Neuronal stem cell (in vitro differentiated cells): Measurements from ENCODE around the gene TFAP2D.

Source experiments
- DNase-seq: peaks from one replicate; pipeline ENCODE4 v3.0.0-alpha.2; 2013; ENCODE audit warnings: low spot score
- H2AFZ ChIP-seq: one replicate; pipeline ENCODE4 v1.6.1; 2013; ENCODE audit warnings: mild to moderate bottlenecking, low read length, inconsistent platforms
- H2AK5ac ChIP-seq: 2 replicates; pipeline ENCODE4 v1.6.1; 2013; ENCODE audit warnings: low read depth, mild to moderate bottlenecking, inconsistent platforms, low read length, moderate library complexity, mixed read lengths
- H2BK120ac ChIP-seq: 2 replicates; pipeline ENCODE4 v1.6.1; 2013; ENCODE audit warnings: low read depth, mild to moderate bottlenecking, inconsistent platforms, low read length, moderate library complexity, mixed read lengths
- H2BK12ac ChIP-seq: one replicate; pipeline ENCODE4 v1.6.1; 2013; ENCODE audit warnings: low read length, inconsistent platforms
- H2BK15ac ChIP-seq: 2 replicates; pipeline ENCODE4 v1.6.1; 2013; ENCODE audit warnings: mild to moderate bottlenecking, low read length, inconsistent platforms, mixed read lengths
- H2BK5ac ChIP-seq: one replicate; pipeline ENCODE4 v1.6.1; 2013; ENCODE audit warnings: inconsistent platforms, mild to moderate bottlenecking, low read length, moderate library complexity
- H3K14ac ChIP-seq: one replicate; pipeline ENCODE4 v1.6.1; 2013; ENCODE audit warnings: low read length, inconsistent platforms
- H3K18ac ChIP-seq: 2 replicates; pipeline ENCODE4 v1.6.1; 2013; ENCODE audit warnings: low read length, inconsistent platforms
- H3K23ac ChIP-seq: 2 replicates; pipeline ENCODE4 v1.6.1; 2013; ENCODE audit warnings: low read depth, mild to moderate bottlenecking, mixed read lengths, low read length, inconsistent platforms; ENCODE audit not compliant: poor library complexity
- H3K27ac ChIP-seq: replicated peaks from 3 replicates; pipeline ENCODE4 v1.5.1; 2013; ENCODE audit warnings: low read length, inconsistent platforms
- H3K27me3 ChIP-seq, 3 experiments: 2 replicates each; pipeline ENCODE4 v1.6.1; 2013; ENCODE audit warnings: low read length in 3 of 3, mild to moderate bottlenecking in 2 of 3, inconsistent platforms in 1 of 3, low read depth in 1 of 3, mixed read lengths in 1 of 3, moderate library complexity in 1 of 3; ENCODE audit not compliant: control insufficient read depth in 3 of 3, insufficient read depth in 3 of 3
- H3K36me3 ChIP-seq, 2 donors: replicated peaks in 1 of 2; 2 replicates each; pipeline ENCODE4 v1.6.1; 2013; ENCODE audit warnings: low read length in 2 of 2; ENCODE audit not compliant: control insufficient read depth in 2 of 2, insufficient read depth in 2 of 2
- H3K4ac ChIP-seq: 2 replicates; pipeline ENCODE4 v1.6.1; 2013; ENCODE audit warnings: inconsistent platforms, mild to moderate bottlenecking, low read length, moderate library complexity
- H3K4me1 ChIP-seq, 2 donors: 1 replicate in 1 of 2; 2 replicates in 1 of 2; pipeline ENCODE4 v1.6.1; 2013; ENCODE audit warnings: low read length in 2 of 2, low read depth in 1 of 2; ENCODE audit not compliant: control insufficient read depth in 2 of 2, insufficient read depth in 1 of 2
- H3K4me2 ChIP-seq: one replicate; pipeline ENCODE4 v1.6.1; 2013; ENCODE audit warnings: mild to moderate bottlenecking, low read length, inconsistent platforms; ENCODE audit not compliant: insufficient read depth, poor library complexity, severe bottlenecking
- H3K4me3 ChIP-seq, 2 donors: 2 replicates each; pipeline ENCODE4 v1.5.1; 2013; ENCODE audit warnings: low read length in 2 of 2, mild to moderate bottlenecking in 2 of 2, inconsistent platforms in 1 of 2, moderate library complexity in 1 of 2
- H3K79me1 ChIP-seq: one replicate; pipeline ENCODE4 v1.6.1; 2013; ENCODE audit warnings: low read depth, mild to moderate bottlenecking, inconsistent platforms, low read length, moderate library complexity
- H3K9ac ChIP-seq: one replicate; pipeline ENCODE4 v1.6.1; 2013; ENCODE audit warnings: mild to moderate bottlenecking, low read depth, low read length, inconsistent platforms; ENCODE audit not compliant: poor library complexity
- H3K9me3 ChIP-seq, 2 donors: replicated peaks in 1 of 2; 2 replicates each; pipeline versions ENCODE3 to v1.6.1; 2013; ENCODE audit warnings: low read length in 2 of 2, mild to moderate bottlenecking in 2 of 2, inconsistent platforms in 1 of 2, low read depth in 1 of 2, mixed read lengths in 1 of 2, moderate library complexity in 1 of 2; ENCODE audit not compliant: control insufficient read depth in 2 of 2, insufficient read depth in 1 of 2
- H4K8ac ChIP-seq: one replicate; pipeline ENCODE4 v1.6.1; 2013; ENCODE audit warnings: low read depth, mild to moderate bottlenecking, inconsistent platforms, low read length, moderate library complexity
- H4K91ac ChIP-seq: one replicate; pipeline ENCODE4 v1.6.1; 2013; ENCODE audit warnings: low read length, low read depth, mild to moderate bottlenecking, inconsistent platforms; ENCODE audit not compliant: poor library complexity
- WGBS, 2 donors: extraction: QIAGEN DNeasy Blood & Tissue Kit; methylation state at CpG; one replicate each; pipeline ENCODE4 v1.1.7; 2013; ENCODE audit warnings: missing lambda C conversion rate in 2 of 2, mixed read lengths in 1 of 2; ENCODE audit not compliant: insufficient read length in 2 of 2, insufficient replicate concordance in 1 of 2; ENCODE audit errors: extremely low coverage in 2 of 2; 5-methylcytosine and 5-hydroxymethylcytosine counted together

Gene TFAP2D

GRCh38 chr6:50818020-50818419 lies 104.7 kb downstream of the TFAP2D start:
- Histone ChIP-seq H3K36me3 (no peaks in the 10 kb centered on the region), H3K9me3 (no peaks in the 10 kb centered on the region), H2BK5ac (no peak overlapping the region), H3K4me3 (no peak overlapping the region), H3K27ac (no peak overlapping the region), H3K18ac (no peak overlapping the region), H3K79me1 (no peaks in the 10 kb centered on the region), H2BK12ac (no peak overlapping the region), H3K9ac (no peak overlapping the region), H2BK15ac (no peak overlapping the region), H4K8ac (no peak overlapping the region), H3K27me3 (peaks cover 23 to 73% (median 60%) of the 10 kb centered on the region in 3 experiments), H2BK120ac (no peak overlapping the region), H2AK5ac (no peak overlapping the region), H2AFZ (no peak overlapping the region), H3K4ac (no peak overlapping the region), H3K14ac (no peak overlapping the region), H3K23ac (no peak overlapping the region), H4K91ac (no peak overlapping the region), H3K4me1 (peaks cover 4 to 9% of the 10 kb centered on the region in 2 donors), H3K4me2 (no peak overlapping the region)
- no CpG with 5 or more reads among the region's 6 CpGs for WGBS, 2 donors
- DNase-seq: no peak

- H3K27ac ChIP-seq: no peak within 1 kb of the TSS
These were observed 105.3 kb downstream of the TFAP2D start, which contains the start of gene TFAP2B for GRCh38 chr6:50818673-50819072. TFAP2B (plus strand) TSS chr6:50818871; CDS start chr6:50818892, 21 bp downstream.

GRCh38 chr6:50819466-50819903 lies 106.2 kb downstream of the TFAP2D start:
- no peak overlapping the region for H3K14ac ChIP-seq
- peak overlapping the region; percentile 64 for H2AFZ ChIP-seq
- H3K36me3 ChIP-seq: no peaks in the 10 kb centered on the region
- DNase-seq: no peak
- H3K23ac ChIP-seq: peak overlapping the region; percentile 61
- H3K4me1 ChIP-seq: peaks cover 4 to 11% of the 10 kb centered on the region in 2 donors
- no peak overlapping the region for H3K27ac ChIP-seq
- no peaks in the 10 kb centered on the region for H3K79me1 ChIP-seq
- peak overlapping the region; percentile 13 for H3K4me2 ChIP-seq
- no CpG with 5 or more reads among the region's 45 CpGs for WGBS, 2 donors
- no peak overlapping the region for H3K4me3 ChIP-seq
- H3K9ac ChIP-seq: peak overlapping the region; percentile 51
- H2BK12ac ChIP-seq: no peak overlapping the region
- H2BK120ac ChIP-seq: no peak overlapping the region
- no peak overlapping the region for H2BK15ac ChIP-seq
- no peak overlapping the region for H3K4ac ChIP-seq
- H4K91ac ChIP-seq: no peak overlapping the region
- no peak overlapping the region for H4K8ac ChIP-seq
- no peak overlapping the region for H2BK5ac ChIP-seq
- H3K27me3 ChIP-seq: peaks cover 31 to 88% (median 74%) of the 10 kb centered on the region in 3 experiments
- peaks cover 0 to 3% of the 10 kb centered on the region in 2 donors for H3K9me3 ChIP-seq
- H2AK5ac ChIP-seq: no peak overlapping the region
- H3K18ac ChIP-seq: peak overlapping the region; percentile 35

More at GRCh38 chr6:50818673-50819072, 105.3 kb downstream of the TFAP2D start, which contains the start of gene TFAP2B:
- no peak for DNase-seq
- peak within 1 kb of the TSS; percentile 13 for H3K4me2 ChIP-seq
- H3K9me3 ChIP-seq: peaks cover 0 to under 1% of the 10 kb centered on the region in 2 donors
- no CpG with 5 or more reads among the region's 7 CpGs for WGBS, 2 donors
- no peak within 1 kb of the TSS for H2BK5ac ChIP-seq
- H3K4me1 ChIP-seq: peaks cover 4 to 11% of the 10 kb centered on the region in 2 donors
- peak within 1 kb of the TSS; percentile 61 for H3K23ac ChIP-seq
- H2AK5ac ChIP-seq: no peak within 1 kb of the TSS
- H3K36me3 ChIP-seq: no peaks in the 10 kb centered on the region
- H3K27me3 ChIP-seq: peaks cover 29 to 79% (median 66%) of the 10 kb centered on the region in 3 experiments
- H4K91ac ChIP-seq: no peak within 1 kb of the TSS
- no peak within 1 kb of the TSS for H3K14ac ChIP-seq
- no peak within 1 kb of the TSS for H2BK120ac ChIP-seq
- peak within 1 kb of the TSS; percentile 35 for H3K18ac ChIP-seq
- no peak within 1 kb of the TSS for H2BK15ac ChIP-seq
- H3K79me1 ChIP-seq: no peaks in the 10 kb centered on the region
- H4K8ac ChIP-seq: no peak within 1 kb of the TSS
- H3K4ac ChIP-seq: no peak within 1 kb of the TSS
- H2BK12ac ChIP-seq: no peak within 1 kb of the TSS
- H3K9ac ChIP-seq: peak within 1 kb of the TSS; percentile 51
- peak within 1 kb of the TSS; percentile 64 for H2AFZ ChIP-seq
- no peak within 1 kb of the TSS for H3K4me3 ChIP-seq

GRCh38 chr6:50819904-50820868 lies 106.9 kb downstream of the TFAP2D start:
- peaks cover 4 to 11% of the 10 kb centered on the region in 2 donors for H3K4me1 ChIP-seq
- H2BK15ac ChIP-seq: no peak overlapping the region
- peaks cover 31 to 92% (median 79%) of the 10 kb centered on the region in 3 experiments for H3K27me3 ChIP-seq
- no peak overlapping the region for H3K4ac ChIP-seq
- H3K4me2 ChIP-seq: peak overlapping the region; percentile 13
- DNase-seq: no peak
- H3K14ac ChIP-seq: no peak overlapping the region
- H2AFZ ChIP-seq: peak overlapping the region; percentile 64
- peak overlapping the region; percentile 51 for H3K9ac ChIP-seq
- H3K9me3 ChIP-seq: peaks cover 0 to 3% of the 10 kb centered on the region in 2 donors
- 100% methylated on average over 1 of the region's 58 CpGs; no CpG with 5 or more reads in 1 of the 2 donors for WGBS, 2 donors
- H2AK5ac ChIP-seq: no peak overlapping the region
- no peak overlapping the region for H2BK12ac ChIP-seq
- no peaks in the 10 kb centered on the region for H3K79me1 ChIP-seq
- H3K4me3 ChIP-seq: no peak overlapping the region
- no peak overlapping the region for H3K27ac ChIP-seq
- H3K23ac ChIP-seq: peak overlapping the region; percentile 61
- H2BK120ac ChIP-seq: no peak overlapping the region
- H4K8ac ChIP-seq: no peak overlapping the region
- no peak overlapping the region for H2BK5ac ChIP-seq
- no peaks in the 10 kb centered on the region for H3K36me3 ChIP-seq
- peak overlapping the region; percentile 35 for H3K18ac ChIP-seq
- H4K91ac ChIP-seq: no peak overlapping the region
